ENCODE results near the gene RARB. TPM values are rescaled to one million over a fixed set of nuclear protein-coding genes. Genes with fewer than 3 reads are reported as not detected.

Gene RARB
- total and polyA plus RNA-seq, 11 donors, result 4.3 to 21.0 (median 16.3) TPM

DNA sequence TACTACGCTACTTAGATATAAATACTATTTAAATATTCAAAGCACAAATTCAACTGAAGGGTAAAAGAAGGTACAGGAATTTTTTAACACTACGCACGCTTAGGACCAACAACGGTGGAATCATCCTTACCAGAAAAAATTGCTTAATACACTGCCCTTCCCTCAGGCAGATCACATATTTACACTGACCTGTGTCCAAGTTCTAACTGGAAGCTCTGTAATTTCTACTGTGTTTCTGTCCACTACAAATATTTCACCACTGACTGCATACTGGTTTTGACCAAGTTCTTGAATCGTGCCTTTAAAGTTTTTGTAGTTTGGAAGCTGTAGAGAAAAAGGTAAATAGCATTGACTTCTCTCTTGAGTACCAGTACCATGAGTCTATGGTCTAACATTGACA is 192.4 kb downstream of the RARB start:
- Histone ChIP-seq H3K27ac (no peak overlapping the region), H3K27me3 (no peaks in the 10 kb centered on the region), H3K9me3 (no peaks in the 10 kb centered on the region), H3K4me3 (no peak overlapping the region), H3K36me3 (peaks cover 0 to 100% (median 93%) of the 10 kb centered on the region in 9 donors), H3K4me1 (no peaks in the 10 kb centered on the region)
- DNase-seq (no peak), ATAC-seq (no peak)
- TF ChIP-seq, protein P1, sequence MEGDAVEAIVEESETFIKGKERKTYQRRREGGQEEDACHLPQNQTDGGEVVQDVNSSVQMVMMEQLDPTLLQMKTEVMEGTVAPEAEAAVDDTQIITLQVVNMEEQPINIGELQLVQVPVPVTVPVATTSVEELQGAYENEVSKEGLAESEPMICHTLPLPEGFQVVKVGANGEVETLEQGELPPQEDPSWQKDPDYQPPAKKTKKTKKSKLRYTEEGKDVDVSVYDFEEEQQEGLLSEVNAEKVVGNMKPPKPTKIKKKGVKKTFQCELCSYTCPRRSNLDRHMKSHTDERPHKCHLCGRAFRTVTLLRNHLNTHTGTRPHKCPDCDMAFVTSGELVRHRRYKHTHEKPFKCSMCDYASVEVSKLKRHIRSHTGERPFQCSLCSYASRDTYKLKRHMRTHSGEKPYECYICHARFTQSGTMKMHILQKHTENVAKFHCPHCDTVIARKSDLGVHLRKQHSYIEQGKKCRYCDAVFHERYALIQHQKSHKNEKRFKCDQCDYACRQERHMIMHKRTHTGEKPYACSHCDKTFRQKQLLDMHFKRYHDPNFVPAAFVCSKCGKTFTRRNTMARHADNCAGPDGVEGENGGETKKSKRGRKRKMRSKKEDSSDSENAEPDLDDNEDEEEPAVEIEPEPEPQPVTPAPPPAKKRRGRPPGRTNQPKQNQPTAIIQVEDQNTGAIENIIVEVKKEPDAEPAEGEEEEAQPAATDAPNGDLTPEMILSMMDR (IDR thresholded peaks at IDR 0.05), result no peak
- no peak for TF ChIP-seq POLR2A (IDR thresholded peaks at IDR 0.05)
- intact Hi-C loops (cut with DNase I), result no loop called here
- WGBS, 4 donors, result 95 to 99% (median 96%) methylated on average over 5 of the region's 5 CpGs

DNA sequence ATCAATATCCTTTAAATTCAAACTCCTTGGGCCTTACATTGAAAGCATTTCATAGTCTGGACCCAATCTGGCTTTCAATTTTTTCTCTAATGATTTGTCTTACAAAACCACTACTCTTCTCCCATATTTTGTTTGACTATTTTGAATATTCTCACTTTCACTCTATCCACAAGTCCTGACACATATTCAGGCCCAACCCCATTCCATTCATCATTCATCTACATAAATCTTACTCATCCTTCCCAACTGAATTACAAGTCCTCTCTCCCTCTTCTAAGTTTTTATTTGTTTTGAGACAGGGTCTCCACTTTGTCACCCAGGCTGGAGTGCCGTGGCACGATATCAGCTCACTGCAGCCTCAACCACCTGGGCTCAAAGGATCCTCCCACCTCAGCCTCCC is 193.0 kb downstream of the RARB start:
- WGBS, 4 donors, result 96 to 99% (median 97%) methylated on average over 2 of the region's 2 CpGs
- no peak for ATAC-seq
- no peaks in the 10 kb centered on the region for H3K27me3 ChIP-seq
- no peaks in the 10 kb centered on the region for H3K9me3 ChIP-seq
- H3K27ac ChIP-seq, result no peak overlapping the region
- DNase-seq, result no peak
- H3K4me1 ChIP-seq, result no peaks in the 10 kb centered on the region
- intact Hi-C loops (cut with DNase I), result no loop called here
- peaks cover 0 to 100% (median 93%) of the 10 kb centered on the region in 9 donors for H3K36me3 ChIP-seq
- no peak for TF ChIP-seq POLR2A (IDR thresholded peaks at IDR 0.05)
- TF ChIP-seq, protein P1 (IDR thresholded peaks at IDR 0.05), result no peak
- H3K4me3 ChIP-seq, result no peak overlapping the region

DNA sequence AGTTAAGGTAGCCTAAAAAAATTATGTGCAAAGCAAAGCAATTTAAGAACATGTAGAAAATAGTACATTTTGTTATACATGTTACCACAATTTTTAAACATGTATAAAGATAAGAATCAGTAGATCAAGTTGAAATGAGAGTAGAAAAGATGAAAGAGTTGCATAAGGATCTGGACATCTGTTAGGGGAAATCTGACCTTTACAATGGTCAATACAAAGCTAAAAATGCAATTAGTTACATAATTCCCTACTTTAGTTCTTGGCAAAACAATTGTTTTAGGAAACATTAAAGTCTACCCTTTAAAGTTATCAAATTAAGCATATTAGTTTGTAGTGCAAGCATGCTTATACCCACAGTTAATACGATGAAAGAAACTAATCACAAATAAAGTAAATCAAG is 203.9 kb downstream of the RARB start:
- no peaks in the 10 kb centered on the region for H3K9me3 ChIP-seq
- H3K4me3 ChIP-seq, result no peak overlapping the region
- H3K27me3 ChIP-seq, result no peaks in the 10 kb centered on the region
- TF ChIP-seq POLR2A (IDR thresholded peaks at IDR 0.05), result no peak
- TF ChIP-seq, protein P1 (IDR thresholded peaks at IDR 0.05), result no peak
- WGBS, 4 donors, result 92 to 99% (median 95%) methylated on average over 1 of the region's 1 CpG
- ATAC-seq, result no peak
- H3K4me1 ChIP-seq, result peaks cover 0 to 4% (median 0%) of the 10 kb centered on the region in 12 donors
- H3K36me3 ChIP-seq, result peaks cover 4 to 100% (median 100%) of the 10 kb centered on the region in 9 donors
- DNase-seq, result no peak
- intact Hi-C loops (cut with DNase I), result loop anchor here in 1 of 10 donors (10.0 kb wide), 1 partner anchor 103 kb away; no protein-coding TSS in a partner anchor
- H3K27ac ChIP-seq, result no peak overlapping the region

DNA sequence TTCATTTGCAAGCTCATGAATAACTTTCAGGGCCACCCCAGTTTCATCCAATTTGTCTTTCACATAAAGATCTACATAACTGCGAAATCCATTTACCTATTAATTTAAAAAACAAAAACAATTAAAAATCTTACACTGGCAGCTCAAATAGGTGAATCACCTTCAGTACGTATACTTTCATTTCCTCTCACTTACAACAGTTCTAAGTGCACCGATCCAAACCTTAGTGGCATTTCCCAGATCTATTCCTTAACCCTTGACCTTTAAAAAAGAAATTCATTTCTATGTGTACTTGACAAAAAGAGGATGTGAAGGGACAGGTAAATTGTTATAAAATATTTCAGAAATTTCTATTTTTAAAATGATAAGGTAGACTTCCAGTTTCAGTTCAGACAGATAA is 205.9 kb downstream of the RARB start:
- Histone ChIP-seq H3K27ac (no peak overlapping the region), H3K4me1 (peaks cover 0 to 4% (median 0%) of the 10 kb centered on the region in 12 donors), H3K4me3 (no peak overlapping the region), H3K27me3 (no peaks in the 10 kb centered on the region), H3K9me3 (no peaks in the 10 kb centered on the region), H3K36me3 (peaks cover 4 to 100% (median 93%) of the 10 kb centered on the region in 9 donors)
- ATAC-seq (no peak), DNase-seq (no peak)
- TF ChIP-seq POLR2A (IDR thresholded peaks at IDR 0.05), result no peak
- TF ChIP-seq, protein P1 (IDR thresholded peaks at IDR 0.05), result no peak
- WGBS, 4 donors, result 84 to 92% (median 88%) methylated on average over 3 of the region's 3 CpGs
- intact Hi-C loops (cut with DNase I), result loop anchor here in 1 of 10 donors (10.0 kb wide), 1 partner anchor 101 kb away; no protein-coding TSS in a partner anchor
